ENCODE data around the gene DPP7.

GRCh38 chr9:137116728-137117127, 2.2 kb upstream of the DPP7 start:
- TF ChIP-seq CEBPB (IDR thresholded peaks at IDR 0.05) (no peak), ZBTB7A (IDR thresholded peaks at IDR 0.05; ENCODE audit: low read depth) (no peak), CREB1 (IDR thresholded peaks at IDR 0.05; ENCODE audit: low read depth) (no peak), YY1 (IDR thresholded peaks at IDR 0.05; ENCODE audit: low read depth) (no peak), MAX (IDR thresholded peaks at IDR 0.05) (no peak), NFIC (IDR thresholded peaks at IDR 0.05) (no peak), TCF12 (IDR thresholded peaks at IDR 0.05; ENCODE audit: low read depth) (no peak), TEAD4 (IDR thresholded peaks at IDR 0.05) (no peak), REST (IDR thresholded peaks at IDR 0.05; ENCODE audit: low read depth) (no peak), EP300 (IDR thresholded peaks at IDR 0.05; ENCODE audit: borderline replicate concordance) (no peak), RAD21 (IDR thresholded peaks at IDR 0.05; ENCODE audit: low read depth) (no peak), FOXM1 (IDR thresholded peaks at IDR 0.05; ENCODE audit: borderline replicate concordance, low read depth) (no peak), TAF1 (IDR thresholded peaks at IDR 0.05; ENCODE audit: low read depth) (no peak), EGR1 (IDR thresholded peaks at IDR 0.05) (no peak)
